ENCODE data around the gene NT5C1A.

Gene NT5C1A

GRCh38 chr1:39637361-39637760 is 34.5 kb downstream of the NT5C1A start:
- no peak for TF ChIP-seq TCF12 (IDR thresholded peaks at IDR 0.05; ENCODE audit: low read depth)
- no peak for TF ChIP-seq FOXM1 (IDR thresholded peaks at IDR 0.05; ENCODE audit: borderline replicate concordance, low read depth)
- no peak for TF ChIP-seq RAD21 (IDR thresholded peaks at IDR 0.05; ENCODE audit: low read depth)
- no peak for TF ChIP-seq NFIC (IDR thresholded peaks at IDR 0.05)
- no peak for TF ChIP-seq TAF1 (IDR thresholded peaks at IDR 0.05; ENCODE audit: low read depth)

GRCh38 chr1:39635871-39636210 is 36.1 kb downstream of the NT5C1A start:
- no peak for TF ChIP-seq TEAD4 (IDR thresholded peaks at IDR 0.05)
- no peak for TF ChIP-seq FOXM1 (IDR thresholded peaks at IDR 0.05; ENCODE audit: borderline replicate concordance, low read depth)
- TF ChIP-seq YY1 (IDR thresholded peaks at IDR 0.05; ENCODE audit: low read depth): no peak
- TF ChIP-seq EGR1 (IDR thresholded peaks at IDR 0.05): no peak

- no peak for TF ChIP-seq TAF1 (IDR thresholded peaks at IDR 0.05; ENCODE audit: low read depth)
Observed at GRCh38 chr1:39635205-39635870, 36.6 kb downstream of the NT5C1A start.

GRCh38 chr1:39633422-39633821 is 38.5 kb downstream of the NT5C1A start:
- TF ChIP-seq ZBTB7A (IDR thresholded peaks at IDR 0.05; ENCODE audit: low read depth) (0 out of 2 replicates have a peak, but pooled peaks have one; percentile 3), MAX (IDR thresholded peaks at IDR 0.05) (no peak), USF1 (IDR thresholded peaks at IDR 0.05) (no peak), TCF12 (IDR thresholded peaks at IDR 0.05; ENCODE audit: low read depth) (no peak)

- TF ChIP-seq RAD21 (IDR thresholded peaks at IDR 0.05; ENCODE audit: low read depth) (no peak), MAX (IDR thresholded peaks at IDR 0.05) (peak; percentile 70; the same call in 1 of the 2 replicates), ZBTB7A (IDR thresholded peaks at IDR 0.05; ENCODE audit: low read depth) (peak; percentile 60), EGR1 (IDR thresholded peaks at IDR 0.05) (peak; percentile 82)
Observed at GRCh38 chr1:39632682-39633417, 39.1 kb downstream of the NT5C1A start.

GRCh38 chr1:39632323-39632681 is 39.6 kb downstream of the NT5C1A start:
- no peak for TF ChIP-seq EP300 (IDR thresholded peaks at IDR 0.05; ENCODE audit: borderline replicate concordance)
- no peak for TF ChIP-seq FOXM1 (IDR thresholded peaks at IDR 0.05; ENCODE audit: borderline replicate concordance, low read depth)
- no peak for TF ChIP-seq YY1 (IDR thresholded peaks at IDR 0.05; ENCODE audit: low read depth)
- no peak for TF ChIP-seq CEBPB (IDR thresholded peaks at IDR 0.05)
- no peak for TF ChIP-seq CREB1 (IDR thresholded peaks at IDR 0.05; ENCODE audit: low read depth)
- no peak for TF ChIP-seq TCF12 (IDR thresholded peaks at IDR 0.05; ENCODE audit: low read depth)
- no peak for TF ChIP-seq NFIC (IDR thresholded peaks at IDR 0.05)
- no peak for TF ChIP-seq REST (IDR thresholded peaks at IDR 0.05; ENCODE audit: low read depth)
- no peak for TF ChIP-seq MAX (IDR thresholded peaks at IDR 0.05)
- no peak for TF ChIP-seq TAF1 (IDR thresholded peaks at IDR 0.05; ENCODE audit: low read depth)
- no peak for TF ChIP-seq EGR1 (IDR thresholded peaks at IDR 0.05)

- TF ChIP-seq FOXM1 (IDR thresholded peaks at IDR 0.05; ENCODE audit: borderline replicate concordance, low read depth): no peak
Observed at GRCh38 chr1:39631361-39632322, 40.3 kb downstream of the NT5C1A start.

GRCh38 chr1:39628807-39629350 is 43.0 kb downstream of the NT5C1A start:
- TF ChIP-seq RAD21 (IDR thresholded peaks at IDR 0.05; ENCODE audit: low read depth) (no peak), FOXM1 (IDR thresholded peaks at IDR 0.05; ENCODE audit: borderline replicate concordance, low read depth) (no peak), REST (IDR thresholded peaks at IDR 0.05; ENCODE audit: low read depth) (no peak)
